K562 (cell line): ENCODE measurements around the gene PRR16. TPM values are rescaled to one million over a fixed set of nuclear protein-coding genes. Genes with fewer than 3 reads are reported as not detected.

ENCODE experiments used
- ATAC-seq: fragments of 200-7000 bp; cut with Tn5 transposase; 3 replicates; pipeline ENCODE4 v1.9.1; 2020; ENCODE audit warnings: moderate library complexity
- BruUV-seq: library from RNA; stranded (reverse); fragments of 400-500 nt; replicated peaks from 2 replicates; lab custom pipeline; 2021; lab: Mats Ljungman, UMichigan
- CTCF ChIA-PET: fragments of 300-600 bp; formaldehyde crosslinking; extraction: SDS; loops from one replicate; lab custom pipeline; 2021; ENCODE audit warnings: low intra/inter-chr PET ratio; lab: Yijun Ruan, JAX
- POLR2A ChIA-PET: fragments of 300-600, 350-650 bp; sonication (Branson Sonifier 250); formaldehyde crosslinking; extraction: SDS; loops from one replicate; lab custom pipeline; 2021; ENCODE audit warnings: antibody characterized with exemption, inconsistent platforms; lab: Yijun Ruan, JAX
- DNase-seq, 4 experiments: peaks; one replicate each; pipeline versions ENCODE4 v3.0.0 to v3.0.0-alpha.2; 2011 to 2018; ENCODE audit warnings: low spot score in 3 of 4, mixed read lengths in 3 of 4; ENCODE audit errors: extremely low read depth in 1 of 4
- FAIRE-seq: peaks from 2 replicates; lab custom pipeline; 2011; peaks lifted over from hg19 to GRCh38; lab: Jason Lieb, UNC
- H2AFZ ChIP-seq: 2 replicates; pipeline ENCODE4 v1.6.0; 2011; ENCODE audit warnings: low read depth, low read length, control low read depth, inconsistent platforms
- H3K27ac ChIP-seq: fragments of 200-600 bp; 3 replicates; pipeline ENCODE4 v1.8.0; 2011; ENCODE audit warnings: low read depth, mild to moderate bottlenecking, control low read depth, inconsistent platforms, low read length, moderate library complexity, mixed read lengths; ENCODE audit errors: extremely low read depth
- H3K27me3 ChIP-seq, 2 experiments: fragments of 300-600 bp in 1 of 2; 2 replicates in 1 of 2; 3 replicates in 1 of 2; pipeline versions ENCODE4 v1.6.0 to v1.8.0; 2011; ENCODE audit warnings: inconsistent platforms in 2 of 2, low read length in 2 of 2, mild to moderate bottlenecking in 1 of 2, mixed read lengths in 1 of 2, moderate library complexity in 1 of 2; ENCODE audit not compliant: control insufficient read depth in 2 of 2, insufficient read depth in 2 of 2
- H3K36me3 ChIP-seq: fragments of 300-600 bp; 3 replicates; pipeline ENCODE4 v1.8.0; 2011; ENCODE audit warnings: mild to moderate bottlenecking, low read length, inconsistent platforms; ENCODE audit not compliant: control insufficient read depth, insufficient read depth
- H3K4me1 ChIP-seq, 2 experiments: fragments of 200-600 bp in 1 of 2; replicated peaks in 1 of 2; 2 replicates in 1 of 2; 3 replicates in 1 of 2; pipeline versions ENCODE4 v1.5.1 to v1.8.0; 2011; ENCODE audit warnings: inconsistent platforms in 2 of 2, low read length in 2 of 2, mild to moderate bottlenecking in 1 of 2, mixed read lengths in 1 of 2, moderate library complexity in 1 of 2; ENCODE audit not compliant: control insufficient read depth in 2 of 2, insufficient read depth in 2 of 2
- H3K4me2 ChIP-seq: 2 replicates; pipeline ENCODE4 v1.6.1; 2011; ENCODE audit warnings: low read length, control low read depth, inconsistent platforms, mixed read lengths; ENCODE audit not compliant: insufficient read depth
- H3K4me3 ChIP-seq: fragments of 200-600 bp; sonication (generic), shearing (Covaris generic); 2 replicates; pipeline ENCODE4 v1.5.1; 2016; ENCODE audit warnings: control low read depth, inconsistent platforms
- H3K79me2 ChIP-seq: fragments of 200-600 bp; 3 replicates; pipeline ENCODE4 v1.8.0; 2011; ENCODE audit warnings: low read length, inconsistent platforms; ENCODE audit not compliant: control insufficient read depth, insufficient read depth
- H3K9ac ChIP-seq, 2 experiments: 2 replicates each; pipeline versions ENCODE4 v1.6.0 to v1.6.1; 2011; ENCODE audit warnings: low read depth in 2 of 2, low read length in 2 of 2, control low read depth in 1 of 2, inconsistent platforms in 1 of 2, mild to moderate bottlenecking in 1 of 2, mixed read lengths in 1 of 2; ENCODE audit not compliant: insufficient read depth in 1 of 2
- H3K9me1 ChIP-seq: one replicate; pipeline ENCODE4 v1.6.0; 2011; ENCODE audit warnings: inconsistent platforms, mild to moderate bottlenecking, low read length, moderate library complexity; ENCODE audit not compliant: control insufficient read depth, insufficient read depth
- H3K9me3 ChIP-seq: replicated peaks from 2 replicates; pipeline ENCODE4 v1.5.1; 2011; ENCODE audit warnings: low read depth, low read length, inconsistent platforms; ENCODE audit not compliant: control insufficient read depth, insufficient read depth
- H4K20me1 ChIP-seq: replicated peaks from 2 replicates; pipeline ENCODE4 v1.6.1; 2011; ENCODE audit warnings: low read length, inconsistent platforms, mixed read lengths; ENCODE audit not compliant: control insufficient read depth, insufficient read depth
- ETV6 ChIP-seq, 3 experiments: fragments of 150-350 bp in 1 of 3; sonication (generic) in 1 of 3; formaldehyde crosslinking in 1 of 3; IDR thresholded peaks; 2 replicates each; pipeline versions ENCODE4 v1.6.1 to v1.8.0; 2014 to 2022; ENCODE audit warnings: borderline replicate concordance in 2 of 3, low read depth in 2 of 3, antibody characterized with exemption in 1 of 3, low read length in 1 of 3, mild to moderate bottlenecking in 1 of 3, missing genetic modification reagents in 1 of 3
- NFIC ChIP-seq: fragments of 450-650 bp; IDR thresholded peaks from 2 replicates; pipeline ENCODE4 v1.6.1; 2017; ENCODE audit warnings: mild to moderate bottlenecking, inconsistent platforms
- ZNF184 ChIP-seq: sonication (generic); formaldehyde crosslinking; IDR thresholded peaks from 2 replicates; pipeline ENCODE4 v1.5.0; 2020; ENCODE audit warnings: missing genetic modification reagents
- ZNF431 ChIP-seq: sonication (generic); formaldehyde crosslinking; IDR thresholded peaks from 2 replicates; pipeline ENCODE4 v1.8.0; 2022; ENCODE audit warnings: mild to moderate bottlenecking, missing genetic modification reagents
- WGBS: fragments of 100-300 bp; shearing (Covaris generic); methylation state at CpG from one replicate; pipeline ENCODE4 v1.1.6; 2016; ENCODE audit warnings: low coverage, mixed read lengths; ENCODE audit not compliant: insufficient coverage; ENCODE audit errors: missing lambda C conversion rate; 5-methylcytosine and 5-hydroxymethylcytosine counted together
- in situ Hi-C: fragments of 300-500 bp; cut with MboI; formaldehyde crosslinking; loops from 4 replicates; pipeline ENCODE4 v1.15.0; 2018; ENCODE audit warnings: inconsistent platforms, mixed read lengths
- intact Hi-C: fragments of 100-400 bp; cut with micrococcal nuclease; formaldehyde crosslinking; loops from 2 replicates; pipeline ENCODE4 v1.14.2; 2022
- polyA plus RNA-seq, 8 experiments: library from polyadenylated mRNA; depleted of rRNA in 4 of 8; stranded (reverse) in 5 of 8; unstranded in 3 of 8; fragments of >200 nt; fragmentation: Nextera tagmentation in 2 of 8; fragmentation: Illumina TruSeq in 1 of 8; extraction: Ambion mirVana in 2 of 8; extraction: Trizol in 1 of 8; gene quantifications; 2 replicates each; pipeline versions ENCODE4 v1.2.1 to v1.2.3, GENCODE V29; 2011 to 2014; ENCODE audit warnings: inconsistent platforms in 1 of 8, missing spikeins in 1 of 8
- total RNA-seq, 7 experiments: library from RNA; depleted of rRNA in 6 of 7; stranded (reverse); fragments of >200 nt in 6 of 7; fragmentation: Illumina TruSeq in 2 of 7; extraction: Trizol in 2 of 7; gene quantifications; 2 replicates each; pipeline versions ENCODE4 v1.2.1 to v1.2.3, GENCODE V29; 2011 to 2021; ENCODE audit warnings: low replicate concordance in 1 of 7
- TF ChIP-seq, protein P1 (sequence below): fragments of 250-450 bp; sonication (Bioruptor Pico); IDR thresholded peaks from 2 replicates; pipeline ENCODE4 v1.5.0; 2021
- TF ChIP-seq, protein P2 (sequence below): fragments of 150-350 bp; conservative IDR thresholded peaks from 2 replicates; pipeline ENCODE4 v1.6.1; 2014; ENCODE audit warnings: low read length

PRR16 gene
- total and polyA plus RNA-seq, 9 of the 15 experiments (the other 6 are each of a cell fraction or from before 2014, with no cell fraction given), result 0.61 to 10.1 (median 3.3) TPM

DNA sequence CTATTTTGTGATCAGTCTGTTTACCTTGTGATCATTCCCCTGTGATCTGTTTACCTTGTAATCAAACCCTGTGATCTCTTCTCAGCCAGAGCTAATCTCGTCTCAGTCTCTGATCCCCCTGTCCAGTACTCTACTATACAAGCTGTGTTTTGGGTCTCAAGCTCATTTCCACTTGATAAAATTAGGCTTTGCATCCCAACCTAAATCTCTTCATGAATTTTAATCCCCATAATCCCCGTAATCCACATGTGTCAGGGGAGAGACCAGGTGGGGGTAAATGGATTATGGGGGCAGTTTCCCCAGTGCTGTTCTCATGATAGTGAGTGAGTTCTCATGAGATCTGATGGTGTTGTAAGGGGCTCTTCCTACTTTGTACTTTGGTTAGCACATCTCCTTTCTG lies 157.2 kb downstream of the PRR16 start (continued):
- TF ChIP-seq ETV6 (IDR thresholded peaks at IDR 0.05; ENCODE audit: borderline replicate concordance in 1 of 2, low read depth in 2 of 2, low read length in 1 of 2) (no peak), ETV6 (CRISPR knock-in tag; IDR thresholded peaks at IDR 0.05; ENCODE audit: borderline replicate concordance) (no peak), ZNF431 (CRISPR knock-in tag) (no peak), NFIC (no peak), ZNF184 (no peak)

DNA sequence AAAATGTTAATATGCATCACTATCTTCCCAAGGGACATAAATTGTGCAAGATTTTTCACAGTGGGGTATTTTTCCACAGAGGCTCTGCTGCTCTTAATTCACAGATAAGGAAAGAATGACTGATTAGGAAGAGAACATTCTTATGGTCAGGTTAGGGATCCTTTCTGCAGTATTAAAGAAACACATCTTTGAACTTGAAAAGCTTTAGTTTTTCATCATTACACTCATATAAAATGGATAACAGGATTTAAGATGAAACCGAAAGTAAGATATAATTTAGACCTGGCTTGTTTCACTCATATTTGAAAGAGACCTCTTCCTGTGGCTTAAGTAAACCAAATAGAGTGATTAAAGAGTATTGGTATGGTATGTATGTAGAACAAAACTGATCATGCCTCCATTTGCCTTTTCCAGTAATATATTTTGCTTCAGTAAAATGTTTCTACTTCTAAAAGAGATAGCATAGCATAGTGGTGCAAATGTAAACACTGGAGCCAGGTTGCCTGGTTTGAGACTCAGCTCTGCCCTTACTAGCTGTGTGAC lies 160.0 kb downstream of the PRR16 start:
- Histone ChIP-seq H4K20me1 (no peaks in the 10 kb centered on the region), H3K4me1 (no peaks in the 10 kb centered on the region), H3K27me3 (no peaks in the 10 kb centered on the region), H3K36me3 (no peaks in the 10 kb centered on the region), H3K9me1 (no peaks in the 10 kb centered on the region), H3K9ac (no peak overlapping the region), H3K4me2 (no peak overlapping the region), H3K9me3 (no peaks in the 10 kb centered on the region), H3K4me3 (no peak overlapping the region), H2AFZ (no peak overlapping the region), H3K79me2 (no peaks in the 10 kb centered on the region), H3K27ac (no peak overlapping the region)
- no peak for DNase-seq
- ChIA-PET CTCF (no interaction called here), POLR2A (no interaction called here)
- no peak for ATAC-seq
- 43% methylated on average over 1 of the region's 1 CpG for WGBS
- TF ChIP-seq, protein P1, sequence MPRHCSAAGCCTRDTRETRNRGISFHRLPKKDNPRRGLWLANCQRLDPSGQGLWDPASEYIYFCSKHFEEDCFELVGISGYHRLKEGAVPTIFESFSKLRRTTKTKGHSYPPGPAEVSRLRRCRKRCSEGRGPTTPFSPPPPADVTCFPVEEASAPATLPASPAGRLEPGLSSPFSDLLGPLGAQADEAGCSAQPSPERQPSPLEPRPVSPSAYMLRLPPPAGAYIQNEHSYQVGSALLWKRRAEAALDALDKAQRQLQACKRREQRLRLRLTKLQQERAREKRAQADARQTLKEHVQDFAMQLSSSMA (CRISPR knock-in tag), result no peak
- TF ChIP-seq, protein P2, sequence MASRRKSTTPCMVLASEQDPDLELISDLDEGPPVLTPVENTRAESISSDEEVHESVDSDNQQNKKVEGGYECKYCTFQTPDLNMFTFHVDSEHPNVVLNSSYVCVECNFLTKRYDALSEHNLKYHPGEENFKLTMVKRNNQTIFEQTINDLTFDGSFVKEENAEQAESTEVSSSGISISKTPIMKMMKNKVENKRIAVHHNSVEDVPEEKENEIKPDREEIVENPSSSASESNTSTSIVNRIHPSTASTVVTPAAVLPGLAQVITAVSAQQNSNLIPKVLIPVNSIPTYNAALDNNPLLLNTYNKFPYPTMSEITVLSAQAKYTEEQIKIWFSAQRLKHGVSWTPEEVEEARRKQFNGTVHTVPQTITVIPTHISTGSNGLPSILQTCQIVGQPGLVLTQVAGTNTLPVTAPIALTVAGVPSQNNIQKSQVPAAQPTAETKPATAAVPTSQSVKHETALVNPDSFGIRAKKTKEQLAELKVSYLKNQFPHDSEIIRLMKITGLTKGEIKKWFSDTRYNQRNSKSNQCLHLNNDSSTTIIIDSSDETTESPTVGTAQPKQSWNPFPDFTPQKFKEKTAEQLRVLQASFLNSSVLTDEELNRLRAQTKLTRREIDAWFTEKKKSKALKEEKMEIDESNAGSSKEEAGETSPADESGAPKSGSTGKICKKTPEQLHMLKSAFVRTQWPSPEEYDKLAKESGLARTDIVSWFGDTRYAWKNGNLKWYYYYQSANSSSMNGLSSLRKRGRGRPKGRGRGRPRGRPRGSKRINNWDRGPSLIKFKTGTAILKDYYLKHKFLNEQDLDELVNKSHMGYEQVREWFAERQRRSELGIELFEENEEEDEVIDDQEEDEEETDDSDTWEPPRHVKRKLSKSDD, result no peak
- no peak for TF ChIP-seq ZNF431 (CRISPR knock-in tag)
- FAIRE-seq, result no peak
- BruUV-seq, result no TSS peak
- in situ Hi-C loops (no loop called here), intact Hi-C loops (no loop called here)
